AG09309 (cell line): ENCODE measurements around the gene INSC.

Experiments used
- DNase-seq: peaks from one replicate; pipeline ENCODE4 v3.0.0-alpha.2; 2010; ENCODE audit warnings: low read depth
- H3K4me3 ChIP-seq: 2 replicates; pipeline ENCODE4 v1.5.1; 2011; ENCODE audit warnings: mild to moderate bottlenecking, low read depth, low read length, moderate library complexity; ENCODE audit not compliant: control insufficient read depth
- CTCF ChIP-seq: IDR thresholded peaks from 2 replicates; pipeline ENCODE4 v1.5.1; 2011; ENCODE audit warnings: mild to moderate bottlenecking, low read depth, low read length, inconsistent platforms; ENCODE audit not compliant: insufficient read depth, control insufficient read depth; ENCODE audit errors: missing control alignments

Gene INSC

GRCh38 chr11:15278128-15278527, 163.4 kb downstream of the INSC start:
- DNase-seq, result no peak
- H3K4me3 ChIP-seq, result no peak overlapping the region
- no peak for TF ChIP-seq CTCF

GRCh38 chr11:15280393-15280792, 165.7 kb downstream of the INSC start:
- DNase-seq, result no peak
- H3K4me3 ChIP-seq, result no peak overlapping the region
- TF ChIP-seq CTCF, result no peak

- H3K4me3 ChIP-seq, result no peak overlapping the region
- no peak for TF ChIP-seq CTCF
- DNase-seq, result no peak
These were observed 168.0 kb downstream of the INSC start for GRCh38 chr11:15282754-15283153.

GRCh38 chr11:15286465-15286864, 171.7 kb downstream of the INSC start:
- H3K4me3 ChIP-seq, result no peak overlapping the region
- DNase-seq, result no peak
- TF ChIP-seq CTCF, result no peak

GRCh38 chr11:15288863-15289262, 174.1 kb downstream of the INSC start:
- TF ChIP-seq CTCF, result no peak
- DNase-seq, result no peak
- no peak overlapping the region for H3K4me3 ChIP-seq

GRCh38 chr11:15289723-15290122, 175.0 kb downstream of the INSC start:
- H3K4me3 ChIP-seq, result no peak overlapping the region
- no peak for TF ChIP-seq CTCF
- no peak for DNase-seq

GRCh38 chr11:15291885-15292284, 177.2 kb downstream of the INSC start:
- no peak for DNase-seq
- H3K4me3 ChIP-seq, result no peak overlapping the region
- no peak for TF ChIP-seq CTCF
